ENCODE measurements around the gene BAIAP3.
A peak's percentile ranks its signal among the peaks of the same experiment; 100 is the strongest.

The BAIAP3 gene

GRCh38 chr16:1312903-1313302, 20.5 kb upstream of the BAIAP3 start:
- Mint-ChIP-seq H3K27me3 (ENCODE audit: low read depth, poor library complexity) (no peaks in the 10 kb centered on the region), H3K36me3 (ENCODE audit: low read depth) (peaks cover 31% of the 10 kb centered on the region), H3K9me3 (no peaks in the 10 kb centered on the region), H3K27ac (peak overlapping the region; percentile 32), H3K4me3 (peak overlapping the region; percentile 28), H3K4me1 (peaks cover 28% of the 10 kb centered on the region)
- no peak for TF ChIP-seq CTCF (IDR thresholded peaks at IDR 0.05)
- no peak for DNase-seq

- Mint-ChIP-seq H3K36me3 (ENCODE audit: low read depth) (peaks cover 41% of the 10 kb centered on the region), H3K27ac (no peak overlapping the region), H3K4me1 (peaks cover 28% of the 10 kb centered on the region), H3K4me3 (no peak overlapping the region), H3K9me3 (no peaks in the 10 kb centered on the region), H3K27me3 (ENCODE audit: low read depth, poor library complexity) (no peaks in the 10 kb centered on the region)
- DNase-seq: no peak
- no peak for TF ChIP-seq CTCF (IDR thresholded peaks at IDR 0.05)
These were observed 19.6 kb upstream of the BAIAP3 start for GRCh38 chr16:1313721-1314369.

DNA sequence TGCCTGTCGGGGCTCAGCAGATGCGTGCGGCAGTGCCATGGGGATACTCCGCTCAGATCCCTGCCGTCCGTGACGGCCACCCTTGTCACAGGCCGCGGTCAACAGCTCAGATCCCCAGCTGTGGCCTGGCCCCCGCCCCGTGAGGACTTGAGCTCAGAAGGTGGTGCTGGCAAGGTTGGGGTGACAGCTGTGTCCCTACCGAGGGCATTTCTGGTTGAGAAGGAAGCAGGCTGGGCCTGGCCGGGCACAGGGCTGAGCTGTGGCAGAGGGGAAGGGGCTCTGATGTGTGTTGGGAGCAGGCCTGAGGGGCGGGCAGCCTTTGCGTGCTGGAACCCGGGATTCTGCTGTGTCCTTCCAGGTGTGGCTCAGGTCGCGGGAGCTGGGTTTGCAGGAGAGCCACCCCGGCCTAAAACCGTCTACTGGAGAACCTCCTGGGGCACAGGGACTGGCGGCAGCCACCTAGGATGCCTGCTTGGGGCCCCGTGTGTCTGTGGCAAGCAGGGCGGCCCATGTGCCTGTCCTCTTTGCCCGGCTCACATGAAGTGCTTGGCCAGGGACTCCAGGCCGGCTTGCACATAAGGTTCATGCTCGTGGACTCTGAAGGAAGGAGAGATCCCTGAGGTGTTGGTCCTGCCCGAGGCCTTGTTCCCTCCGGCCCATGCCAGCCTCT, 18.9 kb upstream of the BAIAP3 start:
- H3K27me3 Mint-ChIP-seq (ENCODE audit: low read depth, poor library complexity): no peaks in the 10 kb centered on the region
- H3K27ac Mint-ChIP-seq: no peak overlapping the region
- H3K36me3 Mint-ChIP-seq (ENCODE audit: low read depth): peaks cover 48% of the 10 kb centered on the region
- H3K4me3 Mint-ChIP-seq: no peak overlapping the region
- no peak for TF ChIP-seq CTCF (IDR thresholded peaks at IDR 0.05)
- no peaks in the 10 kb centered on the region for H3K9me3 Mint-ChIP-seq
- DNase-seq: no peak
- H3K4me1 Mint-ChIP-seq: peaks cover 28% of the 10 kb centered on the region

DNA sequence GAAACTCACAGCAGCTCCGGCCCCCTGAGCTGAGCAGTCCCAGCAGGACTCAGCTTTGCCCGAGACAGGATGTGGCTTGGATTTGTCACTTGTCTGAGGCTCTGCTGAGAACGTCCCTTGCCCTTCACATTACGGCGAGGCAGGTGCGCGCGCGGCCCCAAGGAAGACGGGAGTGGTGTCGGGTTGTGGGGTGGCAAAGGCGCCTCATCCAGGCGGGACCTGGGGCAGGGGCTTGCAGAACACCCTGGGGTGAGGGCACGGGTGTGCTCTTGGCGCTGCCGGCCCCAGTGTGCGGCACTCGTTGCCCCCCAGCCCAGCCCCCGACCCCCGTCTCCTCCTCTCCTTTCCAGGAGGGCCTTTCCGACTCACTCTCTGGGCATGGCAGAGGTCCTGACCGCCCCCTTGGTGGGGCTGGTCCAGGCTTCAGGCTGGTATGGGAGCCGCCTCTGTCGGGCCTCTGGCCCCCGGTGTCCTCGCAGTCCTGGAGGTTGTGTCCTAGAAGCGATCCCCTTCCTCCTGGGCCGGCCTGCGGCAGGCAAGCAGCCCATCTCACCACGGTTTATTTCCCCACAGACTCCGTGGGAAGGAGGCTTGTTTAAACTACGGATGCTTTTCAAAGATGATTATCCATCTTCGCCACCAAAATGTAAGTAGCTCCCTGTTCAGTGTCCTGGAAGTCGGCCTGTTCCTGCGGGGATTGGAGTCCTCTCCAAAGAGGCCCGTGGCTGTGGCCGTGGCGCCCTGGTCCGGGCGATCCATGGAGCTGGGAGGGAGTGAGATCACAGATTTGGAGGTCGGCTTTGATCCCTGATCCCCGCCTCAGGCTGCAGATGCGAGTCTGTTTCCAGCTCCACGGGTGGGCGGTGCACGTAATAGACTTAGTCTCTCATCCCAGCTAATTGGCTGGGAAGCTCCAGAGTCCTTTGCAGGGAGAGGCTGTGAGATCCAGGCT, 18.1 kb upstream of the BAIAP3 start:
- Mint-ChIP-seq H3K27me3 (ENCODE audit: low read depth, poor library complexity) (no peaks in the 10 kb centered on the region), H3K9me3 (no peaks in the 10 kb centered on the region), H3K4me1 (peaks cover 24% of the 10 kb centered on the region), H3K27ac (peak overlapping the region; percentile 22), H3K36me3 (ENCODE audit: low read depth) (peaks cover 56% of the 10 kb centered on the region), H3K4me3 (no peak overlapping the region)
- no peak for DNase-seq
- no peak for TF ChIP-seq CTCF (IDR thresholded peaks at IDR 0.05)

DNA sequence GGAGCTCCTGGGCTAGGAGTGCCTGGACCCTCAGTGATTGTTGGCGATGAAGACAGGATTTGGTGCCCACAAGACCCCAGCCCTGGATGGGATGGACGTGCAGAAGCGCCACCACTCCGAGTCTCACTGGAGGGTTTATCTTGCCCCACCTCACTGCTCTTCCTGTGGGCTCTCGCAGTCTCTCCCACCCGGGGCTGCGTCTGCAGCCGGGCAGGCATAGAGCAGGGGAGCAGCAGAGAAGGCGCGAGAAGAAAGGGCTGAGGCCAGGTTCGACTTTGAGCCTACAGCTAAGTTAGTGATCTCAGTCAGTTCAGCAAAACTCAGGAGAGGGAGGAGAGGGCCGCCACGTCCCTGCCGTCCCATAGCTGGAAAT, 17.4 kb upstream of the BAIAP3 start:
- no peak for TF ChIP-seq CTCF (IDR thresholded peaks at IDR 0.05)
- DNase-seq: no peak
- no peak overlapping the region for H3K4me3 Mint-ChIP-seq
- H3K36me3 Mint-ChIP-seq (ENCODE audit: low read depth): peaks cover 58% of the 10 kb centered on the region
- H3K27ac Mint-ChIP-seq: peak overlapping the region; percentile 22
- peaks cover 17% of the 10 kb centered on the region for H3K4me1 Mint-ChIP-seq
- no peaks in the 10 kb centered on the region for H3K27me3 Mint-ChIP-seq (ENCODE audit: low read depth, poor library complexity)
- H3K9me3 Mint-ChIP-seq: no peaks in the 10 kb centered on the region
